Measurements from ENCODE around the gene TRABD2A.

Gene TRABD2A

GRCh38 chr2:84800194-84800805 is 80.6 kb downstream of the TRABD2A start:
- TF ChIP-seq CTCF (IDR thresholded peaks at IDR 0.05): no peak
- Histone ChIP-seq H3K4me3 (no peak overlapping the region), H3K27ac (no peak overlapping the region)
- DNase-seq (ENCODE audit: low spot score): no peak

- Histone ChIP-seq H3K27ac (no peak overlapping the region), H3K4me3 (no peak overlapping the region)
- no peak for DNase-seq (ENCODE audit: low spot score)
- no peak for TF ChIP-seq CTCF (IDR thresholded peaks at IDR 0.05)
Observed at GRCh38 chr2:84799772-84800171, 81.1 kb downstream of the TRABD2A start.

- DNase-seq (ENCODE audit: low spot score): no peak
- Histone ChIP-seq H3K4me3 (no peak overlapping the region), H3K27ac (no peak overlapping the region)
- no peak for TF ChIP-seq CTCF (IDR thresholded peaks at IDR 0.05)
Observed at GRCh38 chr2:84797271-84797670, 83.6 kb downstream of the TRABD2A start.

- Histone ChIP-seq H3K27ac (no peak overlapping the region), H3K4me3 (no peak overlapping the region)
- DNase-seq (ENCODE audit: low spot score): no peak
- no peak for TF ChIP-seq CTCF (IDR thresholded peaks at IDR 0.05)
Observed at GRCh38 chr2:84796798-84797197, 84.1 kb downstream of the TRABD2A start.

- no peak for DNase-seq (ENCODE audit: low spot score)
- TF ChIP-seq CTCF (IDR thresholded peaks at IDR 0.05): no peak
- Histone ChIP-seq H3K4me3 (no peak overlapping the region), H3K27ac (no peak overlapping the region)
Observed at GRCh38 chr2:84793641-84794040, 87.2 kb downstream of the TRABD2A start.

GRCh38 chr2:84792856-84793522 is 87.9 kb downstream of the TRABD2A start:
- no peak for DNase-seq (ENCODE audit: low spot score)
- H3K27ac ChIP-seq: no peak overlapping the region
- TF ChIP-seq CTCF (IDR thresholded peaks at IDR 0.05): no peak
- no peak overlapping the region for H3K4me3 ChIP-seq

- no peak for DNase-seq (ENCODE audit: low spot score)
- TF ChIP-seq CTCF (IDR thresholded peaks at IDR 0.05): no peak
- Histone ChIP-seq H3K4me3 (no peak overlapping the region), H3K27ac (no peak overlapping the region)
Observed at GRCh38 chr2:84788498-84788897, 92.4 kb downstream of the TRABD2A start.
